SK-N-SH (cell line): Measurements from ENCODE around the gene SLCO2B1.

Experiments
- GATA2 ChIP-seq: sonication (generic); formaldehyde crosslinking; IDR thresholded peaks from 2 replicates; pipeline ENCODE4 v1.5.0; 2020; ENCODE audit warnings: mild to moderate bottlenecking, missing genetic modification reagents
- NFIC ChIP-seq: IDR thresholded peaks from 2 replicates; pipeline ENCODE4 v1.4.0; 2012; ENCODE audit warnings: borderline replicate concordance
- RCOR1 ChIP-seq: fragments of 150-350 bp; IDR thresholded peaks from 2 replicates; pipeline ENCODE4 v1.6.1; 2017; ENCODE audit warnings: antibody characterized with exemption, low read length
- TF ChIP-seq, protein P1 (sequence below): IDR thresholded peaks from 2 replicates; pipeline ENCODE4 v1.4.0; 2012; ENCODE audit warnings: low read depth, borderline replicate concordance

DNA sequence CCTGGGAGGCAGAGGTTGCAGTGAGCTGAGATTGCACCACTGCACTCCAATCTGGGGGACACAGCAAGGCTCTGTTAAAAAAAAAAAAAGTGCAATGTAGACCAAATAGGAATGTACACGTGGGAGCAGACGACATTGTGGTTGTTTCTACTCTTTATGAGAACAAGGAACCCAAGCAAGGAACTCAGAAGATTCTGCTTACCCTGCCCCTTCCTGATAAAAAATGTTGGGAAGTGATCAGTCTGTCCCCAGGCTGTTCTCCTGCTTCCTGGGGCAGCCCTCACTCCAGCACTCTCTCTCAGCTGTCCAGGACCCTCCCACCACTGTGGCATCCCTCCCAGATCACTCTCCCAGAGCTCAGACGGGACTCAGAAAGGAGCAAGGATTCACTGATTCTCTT, 31.8 kb downstream of the SLCO2B1 start:
- TF ChIP-seq RCOR1 (no peak), NFIC (no peak), GATA2 (CRISPR knock-in tag) (no peak)
- TF ChIP-seq, protein P1, sequence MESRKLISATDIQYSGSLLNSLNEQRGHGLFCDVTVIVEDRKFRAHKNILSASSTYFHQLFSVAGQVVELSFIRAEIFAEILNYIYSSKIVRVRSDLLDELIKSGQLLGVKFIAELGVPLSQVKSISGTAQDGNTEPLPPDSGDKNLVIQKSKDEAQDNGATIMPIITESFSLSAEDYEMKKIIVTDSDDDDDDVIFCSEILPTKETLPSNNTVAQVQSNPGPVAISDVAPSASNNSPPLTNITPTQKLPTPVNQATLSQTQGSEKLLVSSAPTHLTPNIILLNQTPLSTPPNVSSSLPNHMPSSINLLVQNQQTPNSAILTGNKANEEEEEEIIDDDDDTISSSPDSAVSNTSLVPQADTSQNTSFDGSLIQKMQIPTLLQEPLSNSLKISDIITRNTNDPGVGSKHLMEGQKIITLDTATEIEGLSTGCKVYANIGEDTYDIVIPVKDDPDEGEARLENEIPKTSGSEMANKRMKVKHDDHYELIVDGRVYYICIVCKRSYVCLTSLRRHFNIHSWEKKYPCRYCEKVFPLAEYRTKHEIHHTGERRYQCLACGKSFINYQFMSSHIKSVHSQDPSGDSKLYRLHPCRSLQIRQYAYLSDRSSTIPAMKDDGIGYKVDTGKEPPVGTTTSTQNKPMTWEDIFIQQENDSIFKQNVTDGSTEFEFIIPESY, result no peak
